Panc1 (cell line): ENCODE results near the gene CERT1.

Experiments used
- POLR2AphosphoS5 ChIP-seq: IDR thresholded peaks from 2 replicates; pipeline ENCODE4 v1.6.1; 2012; ENCODE audit warnings: mild to moderate bottlenecking, low read depth, low read length, moderate library complexity
- REST ChIP-seq, 2 experiments: IDR thresholded peaks; 2 replicates each; pipeline ENCODE4 v1.6.1; 2011 to 2012; ENCODE audit warnings: low read depth in 2 of 2, control low read depth in 1 of 2, low read length in 1 of 2, mild to moderate bottlenecking in 1 of 2, moderate library complexity in 1 of 2; ENCODE audit not compliant: insufficient read depth in 1 of 2
- SIN3A ChIP-seq: IDR thresholded peaks from 2 replicates; pipeline ENCODE4 v1.6.1; 2012; ENCODE audit warnings: low read depth, mild to moderate bottlenecking, low read length, moderate library complexity, borderline replicate concordance; ENCODE audit not compliant: insufficient read depth
- TF ChIP-seq, protein P1 (sequence below): fragments of 450-650 bp; IDR thresholded peaks from 2 replicates; pipeline ENCODE4 v1.5.1; 2017; ENCODE audit warnings: mild to moderate bottlenecking

DNA sequence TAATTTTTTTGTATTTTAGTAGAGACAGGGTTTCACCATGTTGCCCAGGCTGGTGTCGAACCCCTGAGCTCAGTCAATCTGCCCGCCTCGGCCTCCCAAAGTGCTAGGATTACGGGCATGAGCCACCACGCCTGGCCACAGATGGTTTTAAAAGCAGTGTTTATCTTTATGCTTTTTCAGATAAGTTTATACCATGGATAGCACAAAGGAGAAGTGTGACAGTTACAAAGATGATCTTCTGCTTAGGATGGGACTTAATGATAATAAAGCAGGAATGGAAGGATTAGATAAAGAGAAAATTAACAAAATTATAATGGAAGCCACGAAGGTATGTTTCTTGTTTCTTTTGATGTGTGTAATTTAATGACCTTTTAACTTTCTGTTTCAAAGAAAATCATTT, 35.4 kb upstream of the CERT1 start:
- no peak for TF ChIP-seq POLR2AphosphoS5
- no peak for TF ChIP-seq SIN3A
- TF ChIP-seq, protein P1, sequence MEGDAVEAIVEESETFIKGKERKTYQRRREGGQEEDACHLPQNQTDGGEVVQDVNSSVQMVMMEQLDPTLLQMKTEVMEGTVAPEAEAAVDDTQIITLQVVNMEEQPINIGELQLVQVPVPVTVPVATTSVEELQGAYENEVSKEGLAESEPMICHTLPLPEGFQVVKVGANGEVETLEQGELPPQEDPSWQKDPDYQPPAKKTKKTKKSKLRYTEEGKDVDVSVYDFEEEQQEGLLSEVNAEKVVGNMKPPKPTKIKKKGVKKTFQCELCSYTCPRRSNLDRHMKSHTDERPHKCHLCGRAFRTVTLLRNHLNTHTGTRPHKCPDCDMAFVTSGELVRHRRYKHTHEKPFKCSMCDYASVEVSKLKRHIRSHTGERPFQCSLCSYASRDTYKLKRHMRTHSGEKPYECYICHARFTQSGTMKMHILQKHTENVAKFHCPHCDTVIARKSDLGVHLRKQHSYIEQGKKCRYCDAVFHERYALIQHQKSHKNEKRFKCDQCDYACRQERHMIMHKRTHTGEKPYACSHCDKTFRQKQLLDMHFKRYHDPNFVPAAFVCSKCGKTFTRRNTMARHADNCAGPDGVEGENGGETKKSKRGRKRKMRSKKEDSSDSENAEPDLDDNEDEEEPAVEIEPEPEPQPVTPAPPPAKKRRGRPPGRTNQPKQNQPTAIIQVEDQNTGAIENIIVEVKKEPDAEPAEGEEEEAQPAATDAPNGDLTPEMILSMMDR, result no peak
- no peak for TF ChIP-seq REST (IDR thresholded peaks at IDR 0.05; ENCODE audit: insufficient read depth in 1 of 2, low read depth in 2 of 2, low read length in 1 of 2)
